ENCODE measurements around the gene ANKRD27.

- TF ChIP-seq POLR2A (IDR thresholded peaks at IDR 0.05) (no peak), CTCF (IDR thresholded peaks at IDR 0.05) (no peak), POLR2AphosphoS5 (IDR thresholded peaks at IDR 0.05) (no peak), EP300 (IDR thresholded peaks at IDR 0.05) (no peak)
These were observed 16.9 kb downstream of the ANKRD27 start for GRCh38 chr19:32658075-32658474.

Data from suprapubic skin (tissue), 4 donors.